Glutamatergic neuron (in vitro differentiated cells): Measurements from ENCODE around the gene USF3. TPM values are rescaled to one million over a fixed set of nuclear protein-coding genes. Genes with fewer than 3 reads are reported as not detected.

Experiments
- DNase-seq: peaks from one replicate; pipeline ENCODE4 v3.0.0; 2022
- H3K27ac Mint-ChIP-seq: one replicate; pipeline ENCODE4 v1.8.0; 2020; ENCODE audit warnings: mild to moderate bottlenecking, mixed read lengths, inconsistent platforms; ENCODE audit not compliant: unreplicated experiment
- H3K27me3 Mint-ChIP-seq: one replicate; pipeline ENCODE4 v1.8.0; 2020; ENCODE audit warnings: mild to moderate bottlenecking, moderate library complexity, mixed read lengths, inconsistent platforms; ENCODE audit not compliant: unreplicated experiment
- H3K36me3 Mint-ChIP-seq: one replicate; pipeline ENCODE4 v1.8.0; 2020; ENCODE audit warnings: mild to moderate bottlenecking, mixed read lengths, inconsistent platforms; ENCODE audit not compliant: unreplicated experiment
- H3K4me1 Mint-ChIP-seq: one replicate; pipeline ENCODE4 v1.8.0; 2020; ENCODE audit warnings: mild to moderate bottlenecking, low read depth, mixed read lengths, inconsistent platforms; ENCODE audit not compliant: unreplicated experiment
- H3K4me3 Mint-ChIP-seq: one replicate; pipeline ENCODE4 v1.8.0; 2020; ENCODE audit warnings: mild to moderate bottlenecking, mixed read lengths, inconsistent platforms; ENCODE audit not compliant: unreplicated experiment
- H3K9me3 Mint-ChIP-seq: one replicate; pipeline ENCODE4 v1.8.0; 2020; ENCODE audit warnings: mild to moderate bottlenecking, moderate library complexity, mixed read lengths, inconsistent platforms; ENCODE audit not compliant: unreplicated experiment
- CTCF ChIP-seq: fragments of 200-600 bp; sonication (generic); IDR thresholded peaks from one replicate; pipeline ENCODE4 v1.5.0; 2021; ENCODE audit not compliant: partially characterized antibody, unreplicated experiment
- total RNA-seq: library from RNA; stranded (reverse); fragmentation: NEBNext Ultra II Directional; extraction: Animal tissue kit (Norgen Biotek cat#: 25700); gene quantifications from one replicate; pipeline ENCODE4 v1.2.1, GENCODE V29; 2021; ENCODE audit not compliant: unreplicated experiment

The USF3 gene
- total RNA-seq, 1 donor from 2014 or later: 14.9 TPM

- no peak overlapping the region for H3K4me3 Mint-ChIP-seq
- no peak for TF ChIP-seq CTCF
- no peak for DNase-seq
- peaks cover 26% of the 10 kb centered on the region for H3K36me3 Mint-ChIP-seq
- H3K27ac Mint-ChIP-seq: no peak overlapping the region
- no peaks in the 10 kb centered on the region for H3K4me1 Mint-ChIP-seq
- peaks cover 3% of the 10 kb centered on the region for H3K27me3 Mint-ChIP-seq
- H3K9me3 Mint-ChIP-seq: peaks cover 2% of the 10 kb centered on the region
Observed at GRCh38 chr3:113659101-113659541, 37.3 kb downstream of the USF3 start.

- peaks cover 3% of the 10 kb centered on the region for H3K27me3 Mint-ChIP-seq
- H3K36me3 Mint-ChIP-seq: peaks cover 26% of the 10 kb centered on the region
- DNase-seq: no peak
- H3K9me3 Mint-ChIP-seq: peaks cover 2% of the 10 kb centered on the region
- no peaks in the 10 kb centered on the region for H3K4me1 Mint-ChIP-seq
- no peak for TF ChIP-seq CTCF
- H3K4me3 Mint-ChIP-seq: no peak overlapping the region
- no peak overlapping the region for H3K27ac Mint-ChIP-seq
Observed at GRCh38 chr3:113658107-113658506, 38.3 kb downstream of the USF3 start.

GRCh38 chr3:113654851-113655250, 41.6 kb downstream of the USF3 start:
- peaks cover 3% of the 10 kb centered on the region for H3K27me3 Mint-ChIP-seq
- peaks cover 26% of the 10 kb centered on the region for H3K36me3 Mint-ChIP-seq
- peaks cover 2% of the 10 kb centered on the region for H3K9me3 Mint-ChIP-seq
- no peak overlapping the region for H3K4me3 Mint-ChIP-seq
- no peak for TF ChIP-seq CTCF
- H3K27ac Mint-ChIP-seq: no peak overlapping the region
- H3K4me1 Mint-ChIP-seq: no peaks in the 10 kb centered on the region
- no peak for DNase-seq

- no peak for TF ChIP-seq CTCF
- Mint-ChIP-seq H3K4me1 (no peaks in the 10 kb centered on the region), H3K36me3 (peaks cover 22% of the 10 kb centered on the region), H3K27ac (no peak overlapping the region), H3K4me3 (no peak overlapping the region), H3K9me3 (peaks cover 2% of the 10 kb centered on the region), H3K27me3 (peaks cover 3% of the 10 kb centered on the region)
- no peak for DNase-seq
Observed at GRCh38 chr3:113654310-113654709, 42.1 kb downstream of the USF3 start.

- no peak for DNase-seq
- peaks cover 3% of the 10 kb centered on the region for H3K9me3 Mint-ChIP-seq
- peaks cover under 1% of the 10 kb centered on the region for H3K36me3 Mint-ChIP-seq
- no peak for TF ChIP-seq CTCF
- H3K27ac Mint-ChIP-seq: no peak overlapping the region
- no peaks in the 10 kb centered on the region for H3K4me1 Mint-ChIP-seq
- no peaks in the 10 kb centered on the region for H3K27me3 Mint-ChIP-seq
- no peak overlapping the region for H3K4me3 Mint-ChIP-seq
Observed at GRCh38 chr3:113649174-113649845, 47.1 kb downstream of the USF3 start.
